Measurements from ENCODE around the gene XNDC1N.

Gene XNDC1N, protein sequence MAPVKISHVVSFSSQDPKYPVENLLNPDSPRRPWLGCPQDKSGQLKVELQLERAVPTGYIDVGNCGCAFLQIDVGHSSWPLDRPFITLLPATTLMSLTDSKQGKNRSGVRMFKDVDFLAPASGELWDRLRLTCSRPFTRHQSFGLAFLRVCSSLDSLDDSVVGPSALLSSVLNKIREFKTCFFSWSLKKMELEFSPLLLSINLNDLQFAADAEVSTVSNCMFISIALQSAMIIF

GRCh38 chr11:71927820-71928736, at the start of gene XNDC1N:
Gene XNDC1N (minus strand): TSS chr11:71928594. CDS start chr11:71923353, 5,241 bp downstream.
- peak; percentile 23 to 29 for DNase-seq (ENCODE audit: low read depth in 2 of 2)

GRCh38 chr11:71977743-71978418, 49.5 kb upstream of the XNDC1N start:
- peak; percentile 15 for DNase-seq (ENCODE audit: low read depth in 2 of 2)

DNA sequence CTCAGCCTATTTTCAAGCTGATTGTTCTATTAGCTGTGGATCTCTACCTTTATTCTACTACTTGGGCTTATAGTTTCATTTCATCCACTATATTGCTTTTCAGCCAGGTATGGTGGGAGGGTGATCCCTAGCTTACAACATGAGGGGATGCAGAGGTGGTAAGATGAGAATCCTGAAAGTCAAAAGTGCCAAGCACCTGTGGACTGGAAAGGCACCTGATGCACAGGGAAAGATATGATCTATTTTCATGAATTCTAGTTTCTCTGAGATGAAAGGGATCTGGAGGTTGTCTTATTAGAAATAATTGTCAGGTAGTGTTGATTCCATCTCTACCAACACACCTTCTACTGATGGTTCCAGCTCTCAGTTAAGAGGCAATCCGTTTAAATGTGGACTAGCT, 48.7 kb upstream of the XNDC1N start:
- DNase-seq (ENCODE audit: low read depth in 2 of 2), result no peak

DNA sequence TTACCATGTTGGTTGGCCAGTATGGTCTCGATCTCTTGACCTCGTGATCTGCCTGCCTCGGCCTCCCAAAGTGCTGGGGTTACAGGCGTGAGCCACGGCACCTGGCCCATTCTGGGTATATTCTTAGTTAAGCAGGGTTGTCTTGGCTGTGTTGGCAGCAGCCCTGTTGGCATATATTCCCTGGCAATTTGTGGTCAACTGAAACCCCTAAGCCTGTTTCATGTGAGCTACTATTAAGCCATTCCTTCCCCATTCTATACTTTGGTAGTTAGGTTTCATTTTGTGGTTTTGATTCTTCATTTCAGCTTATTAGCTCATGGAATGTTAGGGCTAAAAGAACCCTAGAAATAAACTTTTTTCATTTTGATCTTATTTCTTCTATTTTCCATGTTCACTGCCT, 48.2 kb upstream of the XNDC1N start:
- no peak for DNase-seq (ENCODE audit: low read depth in 2 of 2)

GRCh38 chr11:71971680-71972079, 43.3 kb upstream of the XNDC1N start:
- DNase-seq (ENCODE audit: low read depth in 2 of 2), result no peak

- no peak for DNase-seq (ENCODE audit: low read depth in 2 of 2)
Measured at GRCh38 chr11:71964641-71965040, 36.2 kb upstream of the XNDC1N start.

GRCh38 chr11:71963468-71963867, 35.1 kb upstream of the XNDC1N start:
- DNase-seq (ENCODE audit: low read depth in 2 of 2), result no peak

DNA sequence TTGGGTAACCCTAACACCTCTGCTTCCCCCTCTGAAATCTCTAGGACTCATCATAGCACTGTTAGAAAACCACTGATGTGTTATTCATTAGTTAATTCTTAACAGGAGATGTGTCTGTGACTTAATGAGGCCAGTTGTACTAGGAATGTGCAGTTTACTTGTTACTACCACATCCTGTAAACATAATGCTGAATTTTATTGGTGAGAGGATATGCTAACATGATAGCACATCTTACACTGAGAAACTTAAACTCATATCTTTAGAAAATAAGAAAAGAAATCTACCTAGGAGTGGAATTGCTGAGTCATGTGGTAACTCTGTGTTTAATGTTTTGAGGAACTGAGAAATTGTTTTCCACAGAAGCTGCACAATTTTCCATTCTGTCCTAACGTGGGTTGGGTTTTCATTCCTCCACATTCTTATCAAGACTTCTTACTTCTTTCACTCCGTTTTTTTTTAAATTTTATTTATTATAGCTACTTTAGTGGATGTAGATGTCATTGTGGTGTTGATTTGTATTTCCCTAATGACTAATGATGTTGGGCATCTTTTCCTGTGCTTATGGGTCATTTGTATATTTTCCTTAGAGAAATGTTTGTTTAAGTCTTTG, 34.1 kb upstream of the XNDC1N start:
- DNase-seq (ENCODE audit: low read depth in 2 of 2), result no peak

GRCh38 chr11:71955898-71956456, 27.6 kb upstream of the XNDC1N start:
- DNase-seq (ENCODE audit: low read depth in 2 of 2), result no peak

DNA sequence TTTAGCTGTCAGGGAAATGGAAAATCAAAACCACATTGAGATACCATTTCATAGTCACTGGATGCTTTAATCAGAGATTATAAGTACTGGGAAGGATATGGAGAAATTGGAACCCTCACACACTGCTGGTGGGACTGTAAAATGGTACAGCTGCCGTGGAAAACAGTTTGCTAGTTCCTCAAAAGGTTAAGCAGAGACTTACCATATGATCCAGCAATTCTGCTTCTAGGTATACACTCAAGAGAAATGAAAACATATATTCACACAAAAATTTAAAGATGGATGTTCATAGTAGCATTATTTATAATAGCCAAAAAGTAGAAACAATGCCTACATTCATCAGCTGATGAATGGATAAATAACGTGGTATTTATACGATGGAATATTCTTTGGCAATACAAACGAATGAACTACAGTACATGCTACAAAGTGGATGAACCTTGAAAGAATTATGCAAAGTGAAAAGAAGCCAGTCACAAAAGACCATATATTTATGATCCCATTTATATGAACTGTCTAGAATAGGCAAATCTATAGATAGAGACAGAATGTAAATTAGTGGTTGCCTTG, 23.4 kb upstream of the XNDC1N start:
- no peak for DNase-seq (ENCODE audit: low read depth in 2 of 2)

DNA sequence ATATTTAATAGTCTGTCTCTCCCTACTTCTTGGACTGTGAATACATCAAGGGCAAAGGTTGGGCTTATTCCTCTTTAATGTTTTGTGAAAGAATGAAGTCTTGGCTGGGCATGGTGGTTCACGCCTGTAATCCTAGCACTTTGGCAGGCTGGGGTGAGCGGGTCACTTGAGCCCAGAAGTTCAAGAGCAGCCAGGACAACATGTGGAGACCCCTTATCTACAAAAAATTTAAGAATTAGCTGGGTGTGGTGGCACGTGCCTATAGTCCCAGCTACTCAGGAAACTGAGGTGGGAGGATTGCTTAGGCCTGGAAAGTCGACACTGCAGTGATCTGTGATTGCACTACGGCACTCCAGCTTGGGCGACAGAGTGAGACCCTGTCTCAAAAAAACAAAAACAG, 20.6 kb upstream of the XNDC1N start:
- DNase-seq (ENCODE audit: low read depth in 2 of 2), result no peak

DNA sequence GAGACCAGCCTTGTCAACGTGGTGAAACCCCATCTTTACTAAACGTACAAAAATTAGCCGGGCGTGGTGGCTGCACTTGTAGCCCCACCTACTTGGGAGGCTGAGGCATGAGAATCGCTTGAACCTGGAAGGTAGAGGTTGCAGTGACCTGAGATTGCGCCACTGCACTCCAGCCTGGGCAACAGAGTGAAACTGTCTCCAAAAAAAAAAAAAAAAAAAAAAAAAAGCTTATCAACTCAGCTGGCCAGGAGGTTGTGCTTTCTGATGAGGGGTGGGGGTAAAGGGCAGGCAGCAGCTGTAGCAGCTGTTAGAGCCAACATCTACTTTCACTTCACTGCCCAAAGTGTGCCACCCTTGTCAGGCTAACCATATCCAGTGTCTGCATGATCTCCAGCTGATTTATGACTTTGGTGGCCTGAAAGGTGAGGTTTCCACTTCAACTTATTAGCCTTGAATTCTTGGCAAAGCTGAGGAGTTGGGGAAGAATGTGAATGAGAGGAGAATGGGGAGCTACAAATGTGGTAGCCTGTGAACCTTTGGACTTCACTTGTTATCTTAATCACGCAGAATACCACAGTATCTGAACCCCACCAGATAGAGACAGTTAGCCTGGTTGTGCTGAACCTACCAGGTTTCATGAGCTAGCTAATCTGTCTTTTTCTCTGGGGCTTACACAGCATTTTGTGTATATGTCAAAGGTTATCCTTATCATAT, 20.1 kb upstream of the XNDC1N start:
- no peak for DNase-seq (ENCODE audit: low read depth in 2 of 2)

- DNase-seq (ENCODE audit: low read depth in 2 of 2), result no peak
Measured at GRCh38 chr11:71947498-71947897, 19.1 kb upstream of the XNDC1N start.

DNA sequence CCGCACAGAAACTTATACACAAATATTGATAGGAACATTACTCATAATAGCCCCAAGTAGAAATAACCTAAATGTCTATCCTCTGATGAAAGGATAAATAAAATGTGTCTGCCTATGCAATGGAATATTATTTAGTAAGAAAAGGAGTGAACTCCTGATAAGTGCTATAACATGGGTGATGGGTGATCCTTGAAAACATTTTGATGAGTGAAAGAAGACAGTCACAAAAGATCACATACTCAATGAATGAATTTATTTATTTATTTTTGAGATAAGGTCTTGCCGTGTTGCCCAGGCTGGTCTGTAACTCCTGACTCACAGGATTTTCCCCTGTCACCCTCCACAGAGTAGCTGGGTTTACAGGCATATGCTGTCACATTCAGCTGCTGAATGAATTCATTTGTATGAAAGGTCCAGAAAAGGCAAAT, 17.8 kb upstream of the XNDC1N start:
- no peak for DNase-seq (ENCODE audit: low read depth in 2 of 2)

GRCh38 chr11:71940561-71941219, 12.3 kb upstream of the XNDC1N start:
- no peak for DNase-seq (ENCODE audit: low read depth in 2 of 2)

DNA sequence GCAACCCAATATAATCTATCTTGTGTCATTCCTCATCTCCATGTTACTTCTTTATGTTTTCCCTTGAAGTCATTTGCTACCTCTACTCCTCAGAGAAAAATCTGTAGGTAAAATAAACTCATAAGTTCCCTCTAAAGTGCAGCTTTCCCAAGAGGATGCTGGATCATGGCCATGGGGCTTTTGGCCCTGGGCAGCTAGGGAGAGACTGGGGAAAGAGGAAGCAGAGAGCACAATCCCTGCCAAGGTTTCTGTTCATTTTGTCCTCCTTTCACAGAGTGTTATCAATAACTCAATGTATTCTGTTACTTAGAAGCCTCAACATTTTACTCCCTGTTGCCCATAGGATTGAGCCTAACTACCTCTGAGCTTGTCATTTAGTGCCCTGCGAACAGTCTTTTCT, 9.4 kb upstream of the XNDC1N start:
- no peak for DNase-seq (ENCODE audit: low read depth in 2 of 2)

DNA sequence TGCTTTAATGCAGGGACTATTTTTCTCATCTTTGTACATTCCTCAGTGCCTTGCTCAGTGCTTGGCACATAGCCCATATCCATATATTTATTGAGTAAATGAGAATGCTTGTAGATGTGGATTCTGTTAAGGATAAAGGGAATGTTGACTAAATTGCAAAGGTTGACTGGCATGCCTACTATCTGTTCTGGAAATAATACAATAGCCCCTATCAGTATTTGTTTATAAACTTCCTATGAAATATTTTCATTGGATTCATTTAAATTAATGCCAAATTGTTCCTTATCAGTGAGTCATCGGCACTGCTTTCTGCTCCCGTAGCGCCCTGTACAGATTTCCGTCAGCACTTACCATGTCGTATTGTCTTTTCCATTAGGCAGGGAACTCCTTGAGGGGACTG, 8.4 kb upstream of the XNDC1N start:
- DNase-seq (ENCODE audit: low read depth in 2 of 2), result no peak

GRCh38 chr11:71935338-71935925, 7.0 kb upstream of the XNDC1N start:
- no peak for DNase-seq (ENCODE audit: low read depth in 2 of 2)

DNA sequence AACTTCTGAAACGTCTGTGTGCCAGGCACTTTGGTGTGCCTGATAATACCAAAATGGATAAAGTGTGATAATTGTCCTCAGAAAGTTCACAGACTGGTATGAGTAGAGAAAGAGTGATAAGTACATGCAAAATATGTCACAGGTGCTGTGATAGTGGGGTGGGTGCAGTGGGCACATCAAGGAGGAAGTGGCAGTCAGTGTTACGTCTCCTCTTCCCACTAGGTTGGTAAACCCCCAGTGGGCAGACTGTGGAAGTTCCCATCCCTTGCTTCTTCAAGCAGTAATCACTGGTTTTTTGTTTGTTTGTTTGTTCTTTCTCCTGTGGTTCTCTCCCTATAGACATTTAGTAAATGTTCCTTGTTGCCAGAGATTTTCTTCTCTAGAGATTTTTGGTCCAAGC, 5.8 kb upstream of the XNDC1N start:
- DNase-seq (ENCODE audit: low read depth in 2 of 2), result no peak

All from stimulated activated CD4-positive, alpha-beta T cell treated with anti-CD3 and anti-CD28 coated beads, Interleukin-1b, Interleukin-23, amount 100 ng/mL, for 1 hour (primary cell).